ENCODE data around the gene MEIOC.
A peak's percentile ranks its signal among the peaks of the same experiment; 100 is the strongest.
"Not testable (repeated sequence)": the region's sequence is repeated elsewhere in the genome, so short reads cannot be mapped to it uniquely, and the experiment has no call there.

MEIOC gene

GRCh38 chr17:44655983-44656710, at the start of gene MEIOC:
Gene MEIOC (plus strand): TSS chr17:44656468. CDS start chr17:44656614, 146 bp downstream.
- DNase-seq (ENCODE audit: low read depth in 1 of 2, low spot score in 1 of 2), result peak in 1 of 2 donors; percentile 31

- no peak for DNase-seq (ENCODE audit: low read depth in 1 of 2, low spot score in 1 of 2)
These were observed 49.6 kb upstream of the MEIOC start for GRCh38 chr17:44606658-44607057.

DNA sequence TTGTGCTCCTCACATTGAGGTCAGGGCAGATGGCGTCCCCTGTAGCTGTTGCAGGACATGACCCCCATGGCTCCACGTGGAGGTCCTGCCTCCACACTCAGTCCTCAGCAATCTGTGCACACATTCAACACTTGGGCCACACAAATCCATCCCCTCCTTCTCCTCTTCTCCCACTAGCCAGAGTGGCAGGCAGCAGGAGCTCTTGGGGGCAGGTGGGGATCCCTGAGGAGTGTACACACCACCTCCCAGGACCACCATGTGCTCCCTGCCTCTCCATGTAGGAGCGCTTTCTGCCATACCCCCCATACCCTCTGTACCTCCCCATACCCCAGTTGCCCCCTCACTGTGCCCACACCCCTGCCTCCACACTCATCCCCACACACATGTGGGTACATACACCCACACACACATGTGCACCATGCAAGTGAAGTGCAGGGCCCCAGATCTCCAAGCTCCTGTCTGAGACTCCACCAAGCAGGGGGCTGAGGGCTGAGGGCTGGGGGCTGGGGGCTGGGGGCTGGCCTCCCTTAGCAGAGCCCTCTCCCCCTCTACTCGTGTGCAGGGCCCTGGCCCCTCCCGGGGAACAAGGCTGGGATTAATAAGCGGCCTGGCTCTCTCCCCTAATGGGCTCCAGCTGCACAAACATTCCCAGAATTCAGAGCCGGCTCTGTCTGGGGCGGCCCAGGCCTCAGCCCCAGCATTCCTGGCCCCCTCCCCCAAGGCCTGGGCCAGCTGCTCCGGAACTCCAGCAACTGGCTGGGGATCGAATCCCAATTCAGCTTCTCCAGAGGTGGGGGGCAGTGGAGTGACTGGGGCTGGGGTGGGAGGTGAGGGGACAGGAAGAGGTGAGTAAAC, 48.2 kb upstream of the MEIOC start:
- DNase-seq (ENCODE audit: low read depth in 1 of 2, low spot score in 1 of 2), result no peak

GRCh38 chr17:44608727-44609435, 47.4 kb upstream of the MEIOC start:
- DNase-seq (ENCODE audit: low read depth in 1 of 2, low spot score in 1 of 2), result no peak

GRCh38 chr17:44610331-44610730, 45.9 kb upstream of the MEIOC start:
- DNase-seq (ENCODE audit: low read depth in 1 of 2, low spot score in 1 of 2), result no peak

DNA sequence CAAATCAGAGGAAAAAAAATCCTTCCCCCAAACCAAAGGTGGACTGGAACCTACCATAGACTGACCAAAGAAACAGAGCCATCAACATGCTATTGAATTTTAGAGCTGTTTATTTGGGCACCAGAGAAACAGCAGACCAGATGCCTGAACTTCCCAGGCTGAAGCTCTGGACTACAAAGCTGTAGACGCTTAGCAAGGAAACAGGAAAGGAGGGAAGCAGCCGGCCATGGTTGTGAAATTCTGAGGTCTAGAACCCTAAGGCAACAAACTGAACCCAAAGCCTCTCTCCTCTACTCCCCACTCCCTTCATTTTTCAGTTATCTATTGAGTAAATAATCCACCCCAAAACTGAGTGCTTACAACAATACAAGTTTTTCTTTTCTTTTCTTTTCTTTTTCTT, 45.4 kb upstream of the MEIOC start:
- no peak for DNase-seq (ENCODE audit: low read depth in 1 of 2, low spot score in 1 of 2)

- DNase-seq (ENCODE audit: low read depth in 1 of 2, low spot score in 1 of 2), result no peak
These were observed 41.4 kb upstream of the MEIOC start for GRCh38 chr17:44614862-44615261.

GRCh38 chr17:44618652-44619051, 37.6 kb upstream of the MEIOC start:
- not testable (repeated sequence) for DNase-seq (ENCODE audit: low read depth in 1 of 2, low spot score in 1 of 2)

- DNase-seq (ENCODE audit: low read depth in 1 of 2, low spot score in 1 of 2), result no peak
These were observed 33.1 kb upstream of the MEIOC start for GRCh38 chr17:44623070-44623725.

DNA sequence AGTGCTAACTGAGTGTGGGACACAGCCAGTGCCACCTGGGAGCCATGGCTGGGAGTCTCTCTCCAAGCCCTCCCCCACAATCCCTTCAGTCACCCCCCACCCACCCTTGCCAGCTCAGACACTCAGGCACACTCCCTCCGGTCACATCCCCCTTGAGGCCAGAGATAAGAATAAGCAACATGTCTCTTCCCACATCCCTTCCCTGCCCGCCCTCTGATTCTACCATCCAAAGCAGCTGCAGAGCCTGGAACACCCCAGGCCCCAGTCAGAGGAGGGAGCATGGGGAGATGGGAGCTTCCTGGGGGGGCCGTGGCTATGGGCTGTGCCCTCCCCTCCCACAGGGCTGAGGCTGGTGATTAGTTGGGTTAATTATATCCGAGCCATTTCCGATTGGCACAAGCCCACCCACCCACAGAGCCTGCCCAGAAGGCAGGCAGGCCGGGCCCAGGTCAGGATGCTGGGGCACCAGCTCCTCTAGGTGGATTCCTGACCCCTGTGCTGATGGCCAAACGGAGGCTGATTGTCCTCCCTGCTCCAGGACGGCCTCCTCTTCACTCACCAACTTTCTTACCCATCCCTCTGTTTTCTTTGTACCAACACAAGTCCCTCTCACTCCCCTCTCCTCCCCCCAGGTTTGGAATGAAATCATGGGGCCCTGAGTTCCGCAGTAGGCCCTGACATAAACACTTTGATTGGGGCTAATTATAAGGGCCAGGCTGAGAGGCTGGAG, 28.6 kb upstream of the MEIOC start:
- no peak for DNase-seq (ENCODE audit: low read depth in 1 of 2, low spot score in 1 of 2)

DNA sequence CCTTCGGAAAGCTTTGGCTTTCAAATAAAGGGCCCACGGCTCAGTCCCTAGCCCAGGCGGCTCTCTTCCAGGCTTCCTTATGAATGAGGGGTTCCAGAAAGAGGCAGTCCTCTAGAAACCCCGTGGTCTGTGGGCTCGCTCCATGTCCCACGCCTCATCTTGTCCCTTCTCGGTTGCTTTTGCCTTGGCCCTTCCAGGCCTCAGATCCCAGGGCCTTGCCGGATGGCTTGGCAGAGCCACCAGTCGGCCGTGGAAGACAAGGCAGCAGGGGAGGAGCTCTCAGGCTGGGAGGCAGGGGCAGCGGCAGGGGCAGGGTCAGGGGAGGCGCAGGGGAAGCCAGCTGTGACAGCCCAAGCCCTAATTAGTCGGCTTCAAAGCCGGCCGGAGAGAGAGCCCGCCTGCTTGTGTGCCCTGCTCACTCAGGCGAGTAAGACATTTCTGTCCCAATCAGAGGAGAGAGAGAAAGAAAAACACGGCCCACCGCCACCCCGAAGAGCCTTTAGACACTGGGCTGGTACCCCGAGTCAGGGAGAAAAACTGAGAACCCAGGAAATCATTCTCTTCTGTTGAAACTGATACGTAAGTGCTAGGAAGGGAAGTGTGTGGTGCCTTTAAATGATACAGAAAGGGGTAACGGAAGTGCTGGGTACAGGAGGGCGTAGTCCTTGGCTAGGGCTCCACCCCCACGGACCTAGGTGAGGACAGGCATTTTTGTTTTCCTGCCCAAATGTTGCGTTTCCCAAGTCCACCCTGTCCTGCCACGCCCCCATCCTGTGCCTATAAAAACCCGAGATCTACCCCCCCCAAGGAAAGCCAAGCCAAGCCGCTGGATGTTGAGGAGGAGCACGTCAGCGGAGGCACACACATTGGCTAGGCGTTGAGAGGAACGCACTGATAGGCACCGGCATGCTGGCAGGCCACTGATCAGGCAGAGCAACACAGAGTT, 27.8 kb upstream of the MEIOC start:
- no peak for DNase-seq (ENCODE audit: low read depth in 1 of 2, low spot score in 1 of 2)

GRCh38 chr17:44629314-44629713, 27.0 kb upstream of the MEIOC start:
- no peak for DNase-seq (ENCODE audit: low read depth in 1 of 2, low spot score in 1 of 2)

GRCh38 chr17:44630703-44631102, 25.6 kb upstream of the MEIOC start:
- DNase-seq (ENCODE audit: low read depth in 1 of 2, low spot score in 1 of 2), result no peak

- DNase-seq (ENCODE audit: low read depth in 1 of 2, low spot score in 1 of 2), result no peak
These were observed 22.3 kb upstream of the MEIOC start for GRCh38 chr17:44633998-44634397.

- DNase-seq (ENCODE audit: low read depth in 1 of 2, low spot score in 1 of 2), result not testable (repeated sequence)
These were observed 21.9 kb upstream of the MEIOC start for GRCh38 chr17:44634401-44634800.

DNA sequence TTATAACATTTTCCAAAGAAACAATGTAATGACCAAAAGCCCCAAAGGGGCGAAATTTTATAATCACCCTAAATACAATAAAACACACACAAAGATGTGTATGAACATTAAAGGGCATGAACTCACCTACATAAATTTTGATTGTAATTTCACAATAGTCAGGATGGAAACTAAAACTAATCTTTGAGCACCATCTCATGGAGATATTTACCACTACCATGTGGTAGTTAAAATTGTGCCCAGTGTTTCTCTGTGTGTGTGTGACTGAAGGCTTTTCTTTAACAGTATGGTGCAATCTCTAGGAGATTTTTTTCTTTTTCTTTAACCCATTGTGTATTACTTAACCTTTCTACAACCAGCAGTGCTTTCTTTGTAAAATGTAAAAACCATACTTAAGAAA, 19.7 kb upstream of the MEIOC start:
- DNase-seq (ENCODE audit: low read depth in 1 of 2, low spot score in 1 of 2), result no peak

- DNase-seq (ENCODE audit: low read depth in 1 of 2, low spot score in 1 of 2), result no peak
These were observed 19.2 kb upstream of the MEIOC start for GRCh38 chr17:44637066-44637465.

DNA sequence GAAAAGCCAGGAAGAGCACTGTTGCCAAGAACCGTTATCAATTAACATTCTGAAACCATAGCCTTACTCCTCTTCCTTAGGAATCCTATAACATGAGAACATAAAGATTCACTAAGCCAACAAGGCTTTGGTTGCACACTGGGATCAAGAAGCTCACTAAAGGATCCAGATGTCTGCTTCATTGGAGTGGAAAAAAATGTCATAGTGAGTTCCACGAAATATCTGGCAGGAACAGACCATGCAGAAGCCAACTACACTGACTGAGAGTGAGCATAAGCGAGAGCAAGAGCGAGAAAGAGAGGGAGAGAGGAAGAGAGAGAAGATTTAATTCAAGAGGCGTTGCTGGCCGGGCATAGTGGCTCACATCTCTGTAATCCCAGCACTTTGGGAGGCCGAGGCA, 13.4 kb upstream of the MEIOC start:
- no peak for DNase-seq (ENCODE audit: low read depth in 1 of 2, low spot score in 1 of 2)

GRCh38 chr17:44645341-44645740, 10.9 kb upstream of the MEIOC start:
- no peak for DNase-seq (ENCODE audit: low read depth in 1 of 2, low spot score in 1 of 2)

Measured in stimulated activated CD4-positive, alpha-beta T cell treated with anti-CD3 and anti-CD28 coated beads, Interleukin-15, amount 100 ng/mL, for 1 hour (primary cell).